H9 (cell line): ENCODE measurements around the gene TNFRSF19. TPM values are rescaled to one million over a fixed set of nuclear protein-coding genes. Genes with fewer than 3 reads are reported as not detected.

Source experiments
- DNase-seq: peaks from one replicate; pipeline ENCODE4 v3.0.0-alpha.2; 2017
- H2AFZ ChIP-seq: one replicate; pipeline ENCODE4 v1.6.1; 2013; ENCODE audit warnings: mild to moderate bottlenecking, low read length, control low read depth, moderate library complexity
- H2AK5ac ChIP-seq: 2 replicates; pipeline ENCODE4 v1.6.1; 2013; ENCODE audit warnings: low read length, control low read depth, mixed read lengths; ENCODE audit not compliant: insufficient read length
- H2BK120ac ChIP-seq: one replicate; pipeline ENCODE4 v1.6.1; 2013; ENCODE audit warnings: low read depth, mild to moderate bottlenecking, low read length, control low read depth, inconsistent platforms; ENCODE audit not compliant: poor library complexity, severe bottlenecking
- H2BK12ac ChIP-seq: 2 replicates; pipeline ENCODE4 v1.6.1; 2013; ENCODE audit warnings: low read length, control low read depth, mixed read lengths, low read depth; ENCODE audit not compliant: insufficient read length
- H2BK15ac ChIP-seq: 2 replicates; pipeline ENCODE4 v1.6.1; 2013; ENCODE audit warnings: low read depth, low read length, control low read depth
- H2BK20ac ChIP-seq: one replicate; pipeline ENCODE4 v1.6.1; 2013; ENCODE audit warnings: low read depth, mild to moderate bottlenecking, low read length, control low read depth, inconsistent platforms; ENCODE audit not compliant: poor library complexity, severe bottlenecking
- H2BK5ac ChIP-seq: 2 replicates; pipeline ENCODE4 v1.6.1; 2013; ENCODE audit warnings: low read length, control low read depth, mixed read lengths; ENCODE audit not compliant: insufficient read length
- H3K14ac ChIP-seq: 2 replicates; pipeline ENCODE4 v1.6.1; 2013; ENCODE audit warnings: low read length, control low read depth; ENCODE audit not compliant: insufficient read depth
- H3K18ac ChIP-seq: 2 replicates; pipeline ENCODE4 v1.6.1; 2013; ENCODE audit warnings: low read depth, mild to moderate bottlenecking, mixed read lengths, low read length, control low read depth; ENCODE audit not compliant: insufficient read length
- H3K23ac ChIP-seq: 2 replicates; pipeline ENCODE4 v1.6.1; 2013; ENCODE audit warnings: low read length, control low read depth, mixed read lengths, low read depth; ENCODE audit not compliant: insufficient read length
- H3K23me2 ChIP-seq: 2 replicates; pipeline ENCODE4 v1.6.1; 2013; ENCODE audit warnings: low read depth, mild to moderate bottlenecking, mixed read lengths, low read length, control low read depth; ENCODE audit not compliant: insufficient read length, poor library complexity, severe bottlenecking
- H3K27ac ChIP-seq: 2 replicates; pipeline ENCODE4 v1.5.1; 2013; ENCODE audit warnings: low read length, control low read depth, mixed read lengths, low read depth; ENCODE audit not compliant: insufficient read length
- H3K27me3 ChIP-seq: 2 replicates; pipeline ENCODE4 v1.6.1; 2013; ENCODE audit warnings: low read length, control low read depth, inconsistent platforms; ENCODE audit not compliant: insufficient read depth
- H3K4ac ChIP-seq: 2 replicates; pipeline ENCODE4 v1.6.1; 2013; ENCODE audit warnings: low read depth, mild to moderate bottlenecking, control low read depth, inconsistent platforms, low read length, moderate library complexity
- H3K4me1 ChIP-seq: 2 replicates; pipeline ENCODE4 v1.6.1; 2013; ENCODE audit warnings: low read length, control low read depth, inconsistent platforms; ENCODE audit not compliant: insufficient read depth
- H3K4me2 ChIP-seq: 2 replicates; pipeline ENCODE4 v1.6.1; 2013; ENCODE audit warnings: low read length, control low read depth, mixed read lengths; ENCODE audit not compliant: insufficient read length, insufficient read depth
- H3K56ac ChIP-seq: 2 replicates; pipeline ENCODE4 v1.6.1; 2013; ENCODE audit warnings: low read depth, mild to moderate bottlenecking, mixed read lengths, low read length, control low read depth; ENCODE audit not compliant: insufficient read length
- H3K79me1 ChIP-seq: 2 replicates; pipeline ENCODE4 v1.6.1; 2013; ENCODE audit warnings: low read depth, mild to moderate bottlenecking, moderate library complexity, low read length, control low read depth, inconsistent platforms; ENCODE audit not compliant: insufficient read depth, poor library complexity, severe bottlenecking
- H3K79me2 ChIP-seq: 2 replicates; pipeline ENCODE4 v1.6.1; 2013; ENCODE audit warnings: low read length, control low read depth, inconsistent platforms; ENCODE audit not compliant: insufficient read depth
- H3K9ac ChIP-seq: 2 replicates; pipeline ENCODE4 v1.6.1; 2013; ENCODE audit warnings: low read length, control low read depth, mixed read lengths; ENCODE audit not compliant: insufficient read length; ENCODE audit errors: extremely low read depth
- H3K9me3 ChIP-seq: one replicate; pipeline ENCODE4 v1.6.1; 2013; ENCODE audit warnings: low read depth, low read length, inconsistent platforms; ENCODE audit not compliant: control insufficient read depth
- H3T11ph ChIP-seq: one replicate; pipeline ENCODE4 v1.6.1; 2013; ENCODE audit warnings: mild to moderate bottlenecking, low read length, control low read depth, inconsistent platforms
- H4K20me1 ChIP-seq: one replicate; pipeline ENCODE4 v1.6.1; 2013; ENCODE audit not compliant: control insufficient read depth, insufficient read length, insufficient read depth
- H4K5ac ChIP-seq: 2 replicates; pipeline ENCODE4 v1.6.1; 2013; ENCODE audit warnings: low read depth, mild to moderate bottlenecking, mixed read lengths, low read length, control low read depth; ENCODE audit not compliant: insufficient read length
- H4K8ac ChIP-seq: replicated peaks from 2 replicates; pipeline ENCODE4 v1.6.1; 2013; ENCODE audit warnings: low read length, control low read depth, mixed read lengths, low read depth; ENCODE audit not compliant: insufficient read length
- H4K91ac ChIP-seq: 2 replicates; pipeline ENCODE4 v1.6.1; 2013; ENCODE audit warnings: low read depth, mild to moderate bottlenecking, moderate library complexity, mixed read lengths, low read length, control low read depth; ENCODE audit not compliant: insufficient read length
- H3K27ac Mint-ChIP-seq, 3 experiments: 2 replicates in 2 of 3; 3 replicates in 1 of 3; pipeline ENCODE4 v1.8.0; 2020 to 2021; ENCODE audit warnings: mixed read lengths in 3 of 3, mild to moderate bottlenecking in 1 of 3, moderate library complexity in 1 of 3
- H3K27me3 Mint-ChIP-seq: 2 replicates; pipeline ENCODE4 v1.8.0; 2021; ENCODE audit warnings: low read depth, mild to moderate bottlenecking, moderate library complexity, mixed read lengths
- H3K36me3 Mint-ChIP-seq, 3 experiments: 2 replicates in 2 of 3; 3 replicates in 1 of 3; pipeline ENCODE4 v1.8.0; 2020 to 2021; ENCODE audit warnings: low read depth in 3 of 3, mixed read lengths in 3 of 3; ENCODE audit not compliant: insufficient read depth in 1 of 3
- H3K4me1 Mint-ChIP-seq, 2 experiments: 2 replicates each; pipeline ENCODE4 v1.8.0; 2020; ENCODE audit warnings: mixed read lengths in 2 of 2
- H3K4me3 Mint-ChIP-seq, 2 experiments: 2 replicates in 1 of 2; 3 replicates in 1 of 2; pipeline ENCODE4 v1.8.0; 2020 to 2021; ENCODE audit warnings: mild to moderate bottlenecking in 2 of 2, mixed read lengths in 2 of 2, moderate library complexity in 1 of 2
- H3K9me3 Mint-ChIP-seq, 2 experiments: 2 replicates in 1 of 2; 3 replicates in 1 of 2; pipeline ENCODE4 v1.8.0; 2020; ENCODE audit warnings: mild to moderate bottlenecking in 2 of 2, mixed read lengths in 2 of 2, moderate library complexity in 1 of 2
- CTCF ChIP-seq: fragments of 200-600 bp; sonication (generic); conservative IDR thresholded peaks from 3 replicates; pipeline ENCODE4 v1.8.0; 2021; ENCODE audit warnings: antibody characterized with exemption, mild to moderate bottlenecking
- WGBS: extraction: QIAGEN DNeasy Blood & Tissue Kit; methylation state at CpG from one replicate; pipeline ENCODE4 v1.1.7; 2013; ENCODE audit warnings: missing lambda C conversion rate, low lambda C conversion rate, mixed read lengths; ENCODE audit not compliant: insufficient read length; ENCODE audit errors: extremely low coverage; 5-methylcytosine and 5-hydroxymethylcytosine counted together
- total RNA-seq: library from RNA; stranded (reverse); gene quantifications from 2 replicates; pipeline ENCODE4 v1.2.1, GENCODE V29; 2021

TNFRSF19 gene
- total RNA-seq, 1 experiment from 2014 or later: 2.7 TPM

GRCh38 chr13:23651439-23651838 lies 81.2 kb downstream of the TNFRSF19 start:
- no peak overlapping the region for H3K23ac ChIP-seq
- no peaks in the 10 kb centered on the region for H3K79me2 ChIP-seq
- H3K9ac ChIP-seq: no peak overlapping the region
- no CpG with 5 or more reads among the region's 1 CpG for WGBS
- H3K9me3 Mint-ChIP-seq: no peaks in the 10 kb centered on the region
- no peaks in the 10 kb centered on the region for H3K27me3 ChIP-seq
- H3K27me3 Mint-ChIP-seq: no peaks in the 10 kb centered on the region
- TF ChIP-seq CTCF: no peak
- H4K20me1 ChIP-seq: no peaks in the 10 kb centered on the region
- no peak overlapping the region for H3K4me2 ChIP-seq
- H2BK15ac ChIP-seq: no peak overlapping the region
- H2BK20ac ChIP-seq: no peak overlapping the region
- no peak overlapping the region for H4K5ac ChIP-seq
- H3K79me1 ChIP-seq: no peaks in the 10 kb centered on the region
- H2BK12ac ChIP-seq: no peak overlapping the region
- no peak overlapping the region for H2AFZ ChIP-seq
- no peak overlapping the region for H2AK5ac ChIP-seq
- H3K9me3 ChIP-seq: no peaks in the 10 kb centered on the region
- no peak overlapping the region for H4K8ac ChIP-seq
- H3K27ac ChIP-seq: no peak overlapping the region
- H3K23me2 ChIP-seq: no peaks in the 10 kb centered on the region
- no peak overlapping the region for H3K4ac ChIP-seq
- no peak overlapping the region for H2BK5ac ChIP-seq
- H3K18ac ChIP-seq: no peak overlapping the region
- H3K4me3 Mint-ChIP-seq: no peak overlapping the region
- H2BK120ac ChIP-seq: no peak overlapping the region
- no peak overlapping the region for H3K56ac ChIP-seq
- H3K14ac ChIP-seq: no peak overlapping the region
- H3K4me1 ChIP-seq: peaks cover 7% of the 10 kb centered on the region; the same call in 1 of the 2 replicates
- no peak overlapping the region for H3K27ac Mint-ChIP-seq
- H4K91ac ChIP-seq: no peak overlapping the region
- DNase-seq: no peak
- H3K4me1 Mint-ChIP-seq: peaks cover 13 to 27% of the 10 kb centered on the region in 2 experiments
- peaks cover 0 to 5% (median 0%) of the 10 kb centered on the region in 3 experiments; a peak in 1 of 7 replicates for H3K36me3 Mint-ChIP-seq
- no peak overlapping the region for H3T11ph ChIP-seq
